RCC 7860 (cell line): ENCODE results near the gene TSNAX.

Source experiments
- DNase-seq: peaks from one replicate; pipeline ENCODE4 v3.0.0-alpha.2; 2015; ENCODE audit warnings: low spot score
- FAIRE-seq: peaks from 2 replicates; lab custom pipeline; 2012; peaks lifted over from hg19 to GRCh38; lab: Jason Lieb, UNC

TSNAX gene

DNA sequence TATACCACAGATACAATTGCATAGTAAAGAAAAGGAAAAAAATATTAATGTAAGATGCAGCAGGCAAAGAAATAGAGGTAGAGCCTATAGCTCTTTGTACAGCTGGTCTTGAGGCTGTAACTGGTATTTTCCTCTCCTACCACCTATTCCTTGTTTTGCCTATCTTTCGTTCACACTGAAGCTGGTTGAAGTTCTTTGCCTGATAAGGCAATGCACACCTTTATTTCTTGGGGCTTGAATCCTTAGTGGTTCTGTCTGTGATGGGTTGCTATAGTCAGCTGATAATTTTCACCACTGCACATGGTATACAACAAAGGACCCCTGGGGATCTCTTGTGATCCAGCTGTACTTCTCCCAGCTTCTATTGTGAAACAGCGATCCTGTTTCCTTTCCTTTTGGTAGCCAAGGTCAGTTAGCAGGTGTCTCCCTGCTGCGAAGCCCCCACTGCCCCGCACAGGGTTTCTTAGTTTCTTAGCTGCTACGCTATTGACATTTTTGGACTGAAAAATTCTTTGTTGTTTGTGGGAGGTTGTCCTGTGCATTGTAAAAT lies 9.9 kb upstream of the TSNAX start:
- FAIRE-seq = no peak

DNA sequence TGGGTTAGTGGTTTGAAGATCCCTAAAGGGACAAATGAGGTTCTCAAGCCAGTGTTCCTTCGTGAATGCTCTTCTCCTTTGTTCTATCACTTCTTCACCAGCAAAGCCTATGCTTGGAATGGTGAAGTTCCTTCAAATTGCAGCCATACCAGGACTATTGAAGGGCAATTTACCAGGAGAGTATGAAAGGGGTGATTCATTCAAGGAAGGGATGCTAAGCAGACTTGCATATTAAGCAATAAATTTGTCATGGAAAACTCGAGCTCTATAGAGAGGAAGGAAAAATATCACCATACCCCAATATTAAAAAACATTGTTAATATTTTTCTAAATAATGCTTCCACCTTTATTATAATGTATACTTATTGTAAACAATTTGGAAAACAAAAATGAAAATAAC lies 9.3 kb upstream of the TSNAX start:
- FAIRE-seq (no peak), DNase-seq (no peak)

More for the DNA sequence above, 9.9 kb upstream of the TSNAX start:
- no peak for DNase-seq

DNA sequence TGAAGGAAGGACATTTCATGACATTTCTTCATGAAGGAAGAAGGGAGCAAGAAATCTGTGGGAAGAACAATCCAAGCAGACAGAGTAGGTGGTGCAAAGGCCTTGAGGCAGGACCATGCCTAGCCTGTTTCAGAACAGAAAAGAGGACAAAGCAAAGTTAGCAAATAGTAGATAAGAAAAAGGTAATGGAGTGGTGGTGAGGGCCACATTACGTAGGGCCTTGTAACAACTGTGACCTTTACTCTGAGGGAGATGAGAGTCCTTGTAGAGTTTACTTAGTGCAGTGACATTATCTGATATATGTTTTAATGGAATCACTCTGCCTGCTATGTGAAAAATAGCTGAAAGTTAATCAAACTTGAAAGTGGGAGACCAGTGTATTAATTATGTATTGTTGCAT lies 6.4 kb upstream of the TSNAX start:
- DNase-seq (no peak), FAIRE-seq (no peak)

DNA sequence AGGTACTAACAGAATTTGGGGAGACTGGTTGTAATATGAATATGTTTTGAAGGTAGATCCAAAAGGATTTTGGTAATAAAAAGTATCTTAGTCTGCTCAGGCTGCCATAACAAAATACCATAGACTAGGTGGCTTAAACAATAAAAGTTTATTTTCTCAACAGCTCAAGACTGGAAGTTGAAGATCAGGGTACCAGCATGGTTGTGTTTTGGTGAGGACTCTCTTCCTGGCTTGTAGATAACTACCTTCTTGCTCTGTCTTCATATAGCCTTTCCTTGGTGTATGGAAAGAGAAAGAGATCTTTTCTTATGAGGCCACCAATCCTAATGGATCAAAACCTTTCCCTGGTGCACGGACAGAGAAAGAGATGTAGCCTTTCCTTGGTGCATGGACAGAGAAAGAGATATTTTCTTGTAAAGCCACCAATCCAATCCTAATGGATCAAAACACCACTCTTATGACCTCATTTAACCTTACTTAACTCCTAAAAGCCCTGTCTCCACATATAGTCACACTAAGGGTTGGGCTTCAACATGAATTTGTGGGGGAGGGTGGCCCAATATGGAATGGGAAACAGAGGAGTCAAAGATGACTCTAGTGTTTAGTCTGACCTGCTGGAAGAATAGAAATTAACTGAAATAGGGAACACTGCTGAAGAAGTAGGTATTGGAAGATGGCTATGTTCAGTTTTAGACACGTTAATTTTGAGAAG lies 5.4 kb upstream of the TSNAX start:
- DNase-seq (no peak), FAIRE-seq (no peak)

DNA sequence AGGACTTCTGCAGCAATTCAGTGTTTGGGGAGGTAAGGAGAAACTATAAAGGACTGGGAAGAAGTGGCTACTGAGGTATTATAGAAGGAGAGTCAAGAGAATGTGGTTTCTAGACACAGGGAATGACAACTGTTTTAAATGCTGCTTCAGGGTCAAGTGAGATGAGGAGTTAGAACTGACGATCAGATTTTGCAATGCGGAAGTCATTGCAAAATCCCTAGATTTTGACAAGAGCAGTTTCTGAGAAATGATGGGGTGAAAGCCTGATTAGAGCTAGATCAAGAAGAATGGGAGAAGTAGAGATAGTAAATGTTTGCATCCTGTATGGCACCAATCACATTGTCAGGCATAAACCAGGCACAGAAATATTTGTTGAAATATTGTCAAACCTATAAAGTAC lies 4.7 kb upstream of the TSNAX start:
- DNase-seq (no peak), FAIRE-seq (no peak)

DNA sequence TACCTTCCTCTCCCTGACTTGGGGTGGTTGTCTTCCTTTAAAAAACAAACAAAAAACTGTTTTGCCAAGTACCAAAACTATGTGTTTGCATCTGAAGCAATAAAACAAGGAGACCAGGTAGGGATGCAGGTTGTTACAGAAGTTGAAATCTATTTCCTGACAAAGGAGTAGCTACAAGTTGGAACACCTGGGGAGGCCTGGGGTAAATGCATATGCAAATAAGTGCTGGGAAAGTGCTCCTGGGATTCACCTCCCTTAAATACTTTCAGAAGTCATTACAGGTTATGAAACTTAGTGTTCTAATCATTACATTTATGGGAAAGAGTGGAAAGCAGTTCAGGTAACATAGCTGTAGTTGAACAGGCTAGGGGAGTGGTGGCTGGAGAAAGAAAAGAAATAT lies 1.9 kb upstream of the TSNAX start:
- FAIRE-seq (no peak), DNase-seq (no peak)

DNA sequence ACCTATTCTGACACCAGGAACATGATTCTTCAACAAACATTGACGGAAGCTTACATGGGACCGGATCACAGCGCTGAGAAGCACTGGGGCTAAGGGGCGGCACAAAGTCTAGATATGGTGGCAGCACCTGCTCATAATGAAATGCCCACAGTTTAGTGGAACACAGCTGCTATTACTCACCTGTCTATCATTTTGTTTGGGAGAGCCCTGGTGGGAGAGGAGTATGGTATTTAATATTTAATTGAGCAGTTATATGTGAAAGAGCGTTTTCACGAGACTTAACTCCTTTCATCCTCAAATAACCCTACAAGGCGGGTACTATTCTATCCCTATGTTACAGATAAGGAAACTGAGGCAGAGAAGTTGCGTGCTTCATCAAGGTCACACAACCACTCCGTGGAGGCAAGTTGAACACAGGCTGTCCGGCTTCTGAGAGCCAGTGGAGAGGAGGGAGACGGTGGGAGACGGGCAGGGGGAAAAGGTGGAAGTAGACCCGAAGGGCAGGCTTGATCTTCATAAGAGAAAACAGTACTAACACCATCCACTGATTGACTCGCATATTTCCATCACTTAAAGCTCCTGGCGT lies 790 bp upstream of the TSNAX start:
- no peak for DNase-seq
- no peak for FAIRE-seq

DNA sequence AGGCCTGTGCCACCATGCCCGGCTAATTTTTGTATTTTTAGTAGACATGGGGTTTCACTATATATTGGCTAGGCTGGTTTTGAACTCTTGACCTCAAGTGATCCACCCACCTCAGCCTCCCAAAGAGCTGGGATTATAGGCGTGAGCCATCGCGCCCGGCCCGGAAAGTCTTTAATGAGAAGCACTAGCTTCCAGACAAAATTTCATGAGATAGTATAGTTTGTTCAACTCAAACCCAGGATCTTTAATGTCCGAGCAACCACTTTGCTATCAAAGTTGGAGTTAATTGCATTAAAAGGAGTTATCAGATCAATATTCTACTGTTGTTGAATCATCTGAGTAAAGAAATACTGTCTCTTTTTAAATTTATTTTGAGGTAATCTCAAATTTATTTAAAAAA lies 4.8 kb downstream of the TSNAX start:
- FAIRE-seq = no peak
- no peak for DNase-seq

DNA sequence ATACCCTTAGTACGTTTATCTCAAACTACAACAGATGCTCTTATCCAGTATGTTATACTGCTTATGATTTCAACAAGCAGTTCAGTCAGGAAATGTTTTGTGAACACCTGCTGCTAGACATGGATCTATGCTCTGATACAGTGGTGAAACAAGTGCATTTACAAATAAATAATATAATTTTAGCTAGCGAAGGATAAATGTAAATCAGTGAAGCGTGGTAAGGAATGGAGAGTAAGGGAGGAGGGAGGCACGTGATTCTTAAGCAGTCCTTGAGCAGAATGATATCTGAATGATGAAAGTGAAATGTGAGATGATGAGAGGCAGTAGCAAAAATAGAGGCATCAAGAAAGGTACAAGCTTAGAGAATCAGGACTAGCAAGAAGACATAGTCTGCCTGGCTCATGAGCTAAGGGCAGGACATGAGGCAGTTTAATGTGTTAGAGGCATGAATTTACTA lies 6.3 kb downstream of the TSNAX start:
- FAIRE-seq = no peak
- no peak for DNase-seq

DNA sequence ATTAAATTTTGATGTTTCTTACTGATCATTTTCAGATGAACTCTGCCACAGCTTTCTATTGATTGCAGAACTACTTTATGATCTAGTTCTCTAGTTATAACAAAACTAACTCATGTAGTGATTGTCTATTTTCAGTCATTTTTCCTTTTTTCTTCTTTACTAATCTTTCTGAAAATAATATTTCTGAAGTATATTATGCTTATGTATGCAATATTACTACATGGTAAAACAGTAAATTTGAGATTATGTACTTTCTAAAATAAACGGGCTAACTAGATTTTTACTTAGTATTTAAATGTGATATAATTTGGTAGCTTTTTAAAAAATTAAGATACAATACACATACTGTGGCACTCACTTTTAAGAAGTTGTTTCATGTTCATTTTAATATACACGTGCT lies 7.6 kb downstream of the TSNAX start:
- FAIRE-seq = no peak
- no peak for DNase-seq

DNA sequence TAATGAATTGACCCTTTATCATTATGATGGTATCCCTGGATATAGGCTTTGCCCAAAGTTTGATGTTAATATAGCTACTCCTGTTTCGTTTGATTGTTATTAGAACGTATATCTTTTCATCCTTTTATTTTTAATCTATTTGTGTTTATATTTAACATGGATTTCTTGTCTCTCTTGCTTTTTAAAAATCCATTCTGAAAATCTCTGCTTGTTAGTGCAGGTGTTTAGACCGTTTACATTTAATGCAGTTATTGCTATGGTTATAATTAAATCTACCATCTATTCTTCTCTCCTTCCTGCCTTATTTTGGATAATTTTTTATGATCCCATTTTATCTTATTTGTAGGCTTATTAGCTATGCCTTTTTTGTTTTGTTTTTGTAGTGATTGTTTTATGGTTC lies 12.4 kb downstream of the TSNAX start:
- DNase-seq (no peak), FAIRE-seq (peak; percentile 21)

DNA sequence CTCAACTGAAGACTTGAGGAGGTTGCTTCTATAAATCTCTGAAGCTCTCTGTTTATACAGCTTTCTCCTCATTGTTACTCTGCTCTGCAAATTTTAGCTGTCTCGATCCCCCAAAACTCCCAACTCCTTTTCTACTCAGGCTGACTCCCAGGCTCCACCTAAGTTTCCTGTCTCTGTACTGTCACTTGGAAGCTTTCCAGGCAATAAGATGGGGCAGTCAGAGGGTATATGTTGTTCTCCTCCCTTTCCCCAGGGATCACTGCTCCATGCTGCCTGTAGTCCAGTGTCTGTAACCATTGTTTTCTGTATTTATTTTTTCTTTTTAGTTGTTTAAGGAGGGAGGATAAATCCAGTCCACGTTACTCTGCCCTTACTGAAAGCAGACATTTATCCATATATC lies 13.4 kb downstream of the TSNAX start:
- no peak for DNase-seq
- no peak for FAIRE-seq

DNA sequence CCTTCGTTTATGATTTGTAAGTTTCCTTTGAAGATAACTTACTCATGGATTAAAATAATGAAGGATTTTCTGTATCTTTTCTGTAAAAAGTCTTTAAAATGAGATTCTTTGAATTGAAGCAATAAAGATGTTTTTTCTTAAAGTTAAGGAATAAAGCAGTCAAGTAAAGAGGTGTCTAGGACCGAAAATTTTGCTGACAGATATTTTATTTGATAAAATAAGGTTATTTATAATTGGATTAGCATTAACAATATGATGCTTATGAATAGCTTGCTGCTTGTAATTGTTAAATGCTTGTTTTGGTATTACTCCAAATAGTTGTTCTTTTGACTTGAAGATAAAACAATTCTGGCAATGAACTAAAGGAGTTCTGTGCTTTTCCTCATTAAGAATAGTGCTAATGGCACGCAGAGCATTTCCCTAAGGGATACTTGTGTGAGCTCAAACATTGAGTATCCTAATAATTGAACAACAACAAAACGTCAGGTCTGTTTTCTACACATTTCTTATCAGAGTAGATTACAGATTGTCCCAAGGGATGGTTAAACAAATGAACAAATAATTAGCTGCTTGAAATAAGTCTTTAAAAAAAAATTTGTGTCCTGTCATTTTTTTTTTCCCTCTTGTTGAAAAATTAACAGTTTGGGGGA lies 16.6 kb downstream of the TSNAX start:
- DNase-seq = no peak
- peak; percentile 2 for FAIRE-seq

DNA sequence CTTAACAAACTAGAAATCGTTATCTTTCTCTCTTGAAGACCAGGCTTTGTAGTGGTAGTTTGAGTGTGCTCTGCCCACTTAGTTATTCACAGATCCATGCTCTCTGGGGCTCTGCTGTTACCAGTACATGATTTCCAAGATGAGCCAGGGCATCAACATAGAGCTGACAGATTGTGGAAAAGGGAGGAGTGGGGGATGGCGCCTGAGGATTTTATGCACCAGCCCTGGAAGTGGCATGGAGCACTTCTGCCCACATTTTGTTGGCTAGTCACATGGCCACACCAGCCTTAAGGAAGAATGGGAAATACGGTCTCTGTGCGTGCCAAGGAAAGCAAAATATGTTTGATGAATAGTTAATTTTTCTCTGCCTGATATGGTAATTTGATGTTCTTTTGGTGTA lies 18.2 kb downstream of the TSNAX start:
- FAIRE-seq (no peak), DNase-seq (no peak)

DNA sequence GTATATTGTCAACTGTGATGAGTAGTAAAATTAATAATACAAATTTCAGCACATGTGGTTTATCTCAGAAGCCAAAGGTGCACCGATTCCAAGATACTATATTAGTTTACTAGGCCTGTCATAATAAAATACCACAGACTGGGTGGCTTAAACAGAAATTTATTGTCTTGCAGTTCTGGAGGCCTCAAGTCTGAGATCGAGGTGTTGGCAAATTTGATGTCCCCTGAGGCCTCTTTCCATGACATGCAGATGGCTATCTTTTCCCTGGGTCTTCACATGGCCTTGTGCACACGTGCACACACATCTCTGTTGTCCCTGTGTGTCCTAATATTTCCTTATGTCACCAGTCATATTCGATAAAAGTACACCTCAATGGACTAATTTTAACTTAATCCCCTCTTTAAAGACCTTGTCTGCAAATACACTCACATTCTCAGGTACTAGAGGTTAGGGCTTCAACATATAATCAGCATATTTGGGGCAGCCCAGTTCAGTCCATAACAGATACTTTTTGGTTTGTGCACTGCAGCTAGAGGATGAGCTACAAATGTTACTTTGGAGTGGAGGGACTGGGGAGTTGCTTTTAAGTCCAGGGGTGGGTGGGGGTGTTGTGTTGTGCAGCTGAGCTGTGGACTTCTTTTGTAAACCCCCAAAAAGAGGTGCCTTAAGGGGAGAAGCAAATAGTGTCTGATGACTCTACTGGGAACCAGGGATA lies 21.4 kb downstream of the TSNAX start:
- FAIRE-seq = no peak
- no peak for DNase-seq

DNA sequence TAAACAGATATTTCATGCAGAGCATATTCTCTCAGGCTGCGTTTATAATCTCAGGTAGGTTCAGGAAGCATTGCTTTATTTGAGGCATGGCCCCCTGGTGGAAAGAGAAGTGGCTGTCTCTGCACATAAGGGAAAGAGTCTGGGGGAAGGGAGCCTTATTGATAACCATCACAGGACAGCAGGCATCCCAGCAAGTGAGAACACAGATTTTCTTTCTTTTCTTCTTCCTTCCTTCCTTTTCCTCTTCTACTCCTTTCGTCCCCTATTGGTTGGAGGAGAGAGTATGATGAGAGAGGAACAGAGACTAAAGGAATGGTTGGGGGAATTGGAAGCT lies 21.9 kb downstream of the TSNAX start:
- FAIRE-seq = no peak
- no peak for DNase-seq

DNA sequence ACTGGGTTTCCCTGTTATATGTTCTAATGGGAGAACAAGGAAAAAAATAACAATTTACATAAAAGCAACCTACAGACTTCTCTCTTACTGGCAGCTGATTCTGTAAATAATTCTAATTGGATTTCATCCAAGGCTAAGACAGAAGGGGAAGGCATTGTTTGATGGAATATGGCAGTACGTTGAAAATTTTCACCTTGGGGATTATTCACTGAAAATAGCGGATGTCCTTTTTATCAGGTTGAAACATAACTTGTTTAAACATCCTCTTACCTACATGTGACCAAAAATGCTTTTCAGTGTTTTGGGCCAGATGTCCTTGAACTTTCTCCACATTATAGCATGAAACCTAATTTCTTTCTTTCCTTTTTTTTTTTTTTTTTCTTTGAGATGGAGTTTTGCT lies 24.9 kb downstream of the TSNAX start:
- DNase-seq (no peak), FAIRE-seq (no peak)

DNA sequence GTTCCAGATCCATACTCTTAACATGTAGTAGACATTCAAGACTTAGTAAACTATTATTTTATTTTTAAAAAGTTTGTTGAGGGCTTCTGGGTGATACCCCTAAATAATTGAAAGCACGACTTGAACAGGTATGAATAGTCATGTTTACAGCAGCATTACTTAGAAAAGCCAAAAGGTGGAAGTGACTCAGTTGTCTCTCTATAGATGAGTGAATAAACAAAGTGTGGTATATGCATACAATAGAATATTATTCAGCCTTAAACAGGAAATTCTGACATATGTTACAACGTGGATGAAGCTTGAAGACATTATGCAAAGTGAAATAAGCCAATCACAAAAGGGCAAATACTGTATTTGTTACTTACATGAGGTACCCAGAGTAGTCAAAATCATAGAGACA lies 26.5 kb downstream of the TSNAX start:
- DNase-seq = no peak
- FAIRE-seq = no peak

DNA sequence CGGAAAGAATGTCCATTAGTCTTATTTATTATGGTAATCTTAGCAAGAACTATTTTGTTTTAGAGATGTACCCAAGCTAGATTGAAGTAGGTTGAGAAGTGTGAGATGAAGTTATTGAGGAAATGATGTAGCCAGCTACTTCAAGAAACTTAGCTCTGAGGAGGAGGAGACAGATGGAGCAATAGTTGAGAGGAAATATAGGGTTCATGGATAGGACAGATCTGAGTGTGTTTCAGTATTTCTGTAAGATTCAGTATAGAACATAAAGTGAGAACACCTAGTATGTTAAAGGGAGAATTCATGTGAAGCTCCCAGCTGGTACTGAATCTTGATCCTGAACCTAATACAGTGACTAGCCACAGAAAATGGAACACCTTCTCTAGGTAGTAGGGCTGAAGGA lies 28.9 kb downstream of the TSNAX start:
- no peak for FAIRE-seq

DNA sequence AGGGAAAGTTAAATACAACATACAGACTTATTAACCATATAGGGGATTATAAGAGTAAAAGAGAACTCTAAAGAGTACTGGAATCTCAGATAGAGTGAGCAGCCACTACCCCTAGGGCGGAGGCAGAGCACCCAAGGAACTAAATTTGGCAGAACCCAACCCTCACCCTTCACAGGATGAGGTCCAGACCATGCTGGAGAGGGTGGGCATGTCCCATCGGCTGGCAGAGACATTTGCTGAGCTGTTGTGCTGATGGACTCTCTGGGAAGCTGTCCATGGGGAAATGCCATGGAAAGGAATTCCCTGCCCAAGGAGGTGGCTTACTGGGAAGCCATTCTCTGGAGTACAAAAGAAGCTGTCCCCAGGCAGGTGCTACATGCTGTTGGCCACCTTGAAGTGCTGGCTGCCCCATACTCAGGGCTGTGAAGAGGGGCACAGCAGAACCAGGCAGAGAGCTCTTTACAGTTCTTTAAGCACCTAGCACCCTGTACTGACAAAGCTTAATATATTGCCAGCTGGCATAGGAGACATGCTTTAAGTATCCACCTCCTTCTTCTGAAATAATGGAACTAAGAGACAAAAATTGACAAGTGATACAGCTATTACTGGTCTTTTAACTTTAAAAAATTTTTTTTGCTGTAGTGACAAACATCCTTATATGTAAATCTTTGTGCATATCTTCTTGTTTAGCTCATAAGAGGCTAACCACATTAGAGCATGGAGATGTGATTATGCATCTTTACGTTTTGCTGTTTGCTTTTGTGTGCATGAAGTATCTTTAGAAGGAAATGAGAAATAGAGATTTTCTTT lies 29.6 kb downstream of the TSNAX start:
- no peak for FAIRE-seq
- DNase-seq = no peak

More for the DNA sequence above, 28.9 kb downstream of the TSNAX start:
- no peak for DNase-seq

DNA sequence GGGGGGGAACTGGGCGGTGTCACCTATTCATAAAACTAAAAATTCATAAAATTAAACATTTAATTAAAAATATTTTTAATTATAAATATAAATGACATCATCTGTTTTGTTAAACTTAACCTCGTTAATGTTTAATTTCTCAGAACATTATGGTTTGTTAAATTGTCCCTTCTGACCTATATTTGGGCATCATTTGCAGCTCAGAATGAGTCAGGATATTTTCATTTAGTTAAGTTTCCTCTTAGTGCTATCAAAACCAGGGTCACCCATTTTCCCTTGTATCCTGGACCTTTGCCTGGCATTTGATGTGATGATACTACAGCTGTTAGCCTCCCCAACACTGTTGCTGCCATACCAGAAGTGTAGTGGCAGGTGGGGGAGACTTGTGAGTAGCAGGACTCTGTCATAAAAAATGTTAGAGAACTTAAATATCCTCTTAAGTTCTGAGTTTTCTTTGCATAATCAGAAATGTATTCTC lies 30.3 kb downstream of the TSNAX start:
- FAIRE-seq = peak; percentile 32
- no peak for DNase-seq
